SK-N-SH treated with all-trans-retinoic acid at 6 μM for 48 hours (cell line): ENCODE measurements around the gene NOXA1.

Experiments
- OSR1 ChIP-seq: fragments of 250-450 bp; sonication (Bioruptor Pico); IDR thresholded peaks from 2 replicates; pipeline ENCODE4 v1.8.0; 2022; ENCODE audit warnings: moderate library complexity, mild to moderate bottlenecking, inconsistent platforms
- TCF4 ChIP-seq: fragments of 250-450 bp; sonication (Bioruptor Pico); IDR thresholded peaks from 2 replicates; pipeline ENCODE4 v1.8.0; 2021; ENCODE audit warnings: mild to moderate bottlenecking, moderate library complexity, borderline replicate concordance
- ZC3H10 ChIP-seq: fragments of 250-450 bp; sonication (Bioruptor Pico); IDR thresholded peaks from 2 replicates; pipeline ENCODE4 v1.5.1; 2021; ENCODE audit warnings: mild to moderate bottlenecking, moderate library complexity
- TF ChIP-seq, protein P1 (sequence below): fragments of 250-450 bp; sonication (Bioruptor Pico); IDR thresholded peaks from 2 replicates; pipeline ENCODE4 v1.5.1; 2020; ENCODE audit warnings: low read depth, mild to moderate bottlenecking, moderate library complexity
- TF ChIP-seq, protein P2 (sequence below): fragments of 250-450 bp; sonication (Bioruptor Pico); IDR thresholded peaks from 2 replicates; pipeline ENCODE4 v1.5.1; 2021; ENCODE audit warnings: mild to moderate bottlenecking, moderate library complexity

DNA sequence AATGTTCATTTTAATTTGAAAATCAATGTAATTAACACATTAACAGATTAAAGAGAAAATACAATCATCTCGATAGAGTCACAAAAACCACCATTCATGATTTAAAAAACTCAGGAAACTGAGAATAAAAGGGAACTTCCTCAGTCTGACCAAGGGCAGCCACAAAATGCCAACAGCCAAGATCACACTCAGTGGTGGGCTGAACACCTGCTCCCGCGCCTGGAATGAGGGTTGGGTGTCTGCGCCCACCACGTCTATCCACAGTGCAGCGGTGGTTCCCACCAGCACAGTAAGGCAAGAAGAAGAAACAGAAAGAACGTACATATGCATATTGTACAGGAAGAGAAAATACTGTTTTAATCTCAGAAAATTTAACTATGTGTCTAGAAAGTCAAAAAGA is 47.6 kb downstream of the NOXA1 start:
- TF ChIP-seq TCF4: no peak
- TF ChIP-seq ZC3H10 (CRISPR knock-in tag): no peak
- no peak for TF ChIP-seq OSR1 (CRISPR knock-in tag)
- TF ChIP-seq, protein P1, sequence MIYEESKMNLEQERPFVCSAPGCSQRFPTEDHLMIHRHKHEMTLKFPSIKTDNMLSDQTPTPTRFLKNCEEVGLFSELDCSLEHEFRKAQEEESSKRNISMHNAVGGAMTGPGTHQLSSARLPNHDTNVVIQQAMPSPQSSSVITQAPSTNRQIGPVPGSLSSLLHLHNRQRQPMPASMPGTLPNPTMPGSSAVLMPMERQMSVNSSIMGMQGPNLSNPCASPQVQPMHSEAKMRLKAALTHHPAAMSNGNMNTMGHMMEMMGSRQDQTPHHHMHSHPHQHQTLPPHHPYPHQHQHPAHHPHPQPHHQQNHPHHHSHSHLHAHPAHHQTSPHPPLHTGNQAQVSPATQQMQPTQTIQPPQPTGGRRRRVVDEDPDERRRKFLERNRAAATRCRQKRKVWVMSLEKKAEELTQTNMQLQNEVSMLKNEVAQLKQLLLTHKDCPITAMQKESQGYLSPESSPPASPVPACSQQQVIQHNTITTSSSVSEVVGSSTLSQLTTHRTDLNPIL: no peak
- TF ChIP-seq, protein P2, sequence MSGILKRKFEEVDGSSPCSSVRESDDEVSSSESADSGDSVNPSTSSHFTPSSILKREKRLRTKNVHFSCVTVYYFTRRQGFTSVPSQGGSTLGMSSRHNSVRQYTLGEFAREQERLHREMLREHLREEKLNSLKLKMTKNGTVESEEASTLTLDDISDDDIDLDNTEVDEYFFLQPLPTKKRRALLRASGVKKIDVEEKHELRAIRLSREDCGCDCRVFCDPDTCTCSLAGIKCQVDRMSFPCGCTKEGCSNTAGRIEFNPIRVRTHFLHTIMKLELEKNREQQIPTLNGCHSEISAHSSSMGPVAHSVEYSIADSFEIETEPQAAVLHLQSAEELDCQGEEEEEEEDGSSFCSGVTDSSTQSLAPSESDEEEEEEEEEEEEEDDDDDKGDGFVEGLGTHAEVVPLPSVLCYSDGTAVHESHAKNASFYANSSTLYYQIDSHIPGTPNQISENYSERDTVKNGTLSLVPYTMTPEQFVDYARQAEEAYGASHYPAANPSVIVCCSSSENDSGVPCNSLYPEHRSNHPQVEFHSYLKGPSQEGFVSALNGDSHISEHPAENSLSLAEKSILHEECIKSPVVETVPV (CRISPR knock-in tag): no peak
